ENCODE data around the gene COMMD9.

DNA sequence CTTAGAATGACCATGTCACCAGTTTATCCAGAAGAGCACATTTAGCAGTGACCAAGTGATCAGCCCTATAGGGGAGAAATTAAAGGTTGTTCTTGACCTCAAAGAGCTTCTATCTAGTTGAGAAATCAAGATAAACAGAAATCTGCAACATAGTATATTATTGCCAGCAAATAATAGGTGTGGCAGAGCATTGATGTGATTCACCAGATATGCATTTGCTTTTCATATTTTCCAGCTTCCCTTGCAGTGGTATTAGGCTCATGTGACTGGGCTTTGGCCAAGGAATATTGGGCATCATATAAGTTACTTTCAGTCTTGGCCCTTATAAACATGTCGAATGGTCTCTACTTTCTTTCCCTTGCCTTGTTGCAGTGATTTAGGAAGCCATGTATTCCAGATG, 34.5 kb downstream of the COMMD9 start:
- TF ChIP-seq, protein P1, sequence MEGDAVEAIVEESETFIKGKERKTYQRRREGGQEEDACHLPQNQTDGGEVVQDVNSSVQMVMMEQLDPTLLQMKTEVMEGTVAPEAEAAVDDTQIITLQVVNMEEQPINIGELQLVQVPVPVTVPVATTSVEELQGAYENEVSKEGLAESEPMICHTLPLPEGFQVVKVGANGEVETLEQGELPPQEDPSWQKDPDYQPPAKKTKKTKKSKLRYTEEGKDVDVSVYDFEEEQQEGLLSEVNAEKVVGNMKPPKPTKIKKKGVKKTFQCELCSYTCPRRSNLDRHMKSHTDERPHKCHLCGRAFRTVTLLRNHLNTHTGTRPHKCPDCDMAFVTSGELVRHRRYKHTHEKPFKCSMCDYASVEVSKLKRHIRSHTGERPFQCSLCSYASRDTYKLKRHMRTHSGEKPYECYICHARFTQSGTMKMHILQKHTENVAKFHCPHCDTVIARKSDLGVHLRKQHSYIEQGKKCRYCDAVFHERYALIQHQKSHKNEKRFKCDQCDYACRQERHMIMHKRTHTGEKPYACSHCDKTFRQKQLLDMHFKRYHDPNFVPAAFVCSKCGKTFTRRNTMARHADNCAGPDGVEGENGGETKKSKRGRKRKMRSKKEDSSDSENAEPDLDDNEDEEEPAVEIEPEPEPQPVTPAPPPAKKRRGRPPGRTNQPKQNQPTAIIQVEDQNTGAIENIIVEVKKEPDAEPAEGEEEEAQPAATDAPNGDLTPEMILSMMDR (conservative IDR thresholded peaks at IDR 0.05; ENCODE audit: low read depth, low read length) = no peak
- TF ChIP-seq EZH2phosphoT487 (IDR thresholded peaks at IDR 0.05; ENCODE audit: borderline replicate concordance, low read length) (no peak), EZH2 (IDR thresholded peaks at IDR 0.05; ENCODE audit: low read length, unreplicated experiment) (no peak)
